ENCODE data around the gene PVALEF. TPM values are rescaled to one million over a fixed set of nuclear protein-coding genes. Genes with fewer than 3 reads are reported as not detected.

Gene PVALEF
- total and polyA plus RNA-seq, 2 of the 13 experiments (the other 11 are each of a cell fraction or from before 2014, with no cell fraction given): 0.18 TPM

DNA sequence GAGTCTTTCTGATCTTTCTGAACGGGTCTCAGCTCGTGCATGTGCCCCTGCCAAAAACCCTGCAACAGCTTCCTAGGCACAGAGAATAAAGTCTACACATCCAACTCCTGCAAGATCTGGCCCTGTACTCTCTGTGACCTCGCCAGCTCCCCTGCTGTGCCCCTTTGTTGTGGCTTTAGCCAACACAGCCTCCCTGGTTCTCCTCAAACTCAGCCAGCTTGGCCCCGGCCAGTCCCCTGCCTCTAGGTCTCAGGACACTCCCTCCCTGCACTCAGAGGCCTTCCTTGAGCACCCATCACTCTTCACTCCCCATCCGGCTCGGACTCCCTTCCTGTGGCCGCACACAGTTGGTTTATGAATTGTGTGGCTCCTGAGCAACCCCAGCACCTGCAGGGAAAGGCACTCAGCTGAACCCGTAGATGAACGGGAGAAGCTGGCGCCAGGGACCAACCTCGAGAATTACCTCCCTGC is 56.1 kb downstream of the PVALEF start (continued):
- TF ChIP-seq ZNF543 (CRISPR knock-in tag; IDR thresholded peaks at IDR 0.05) (0 out of 2 replicates have a peak, but pooled peaks have one; percentile 22), KMT2A (CRISPR knock-in tag; IDR thresholded peaks at IDR 0.05) (no peak), ZNF572 (CRISPR knock-in tag; IDR thresholded peaks at IDR 0.05) (peak; percentile 26; the same call in 1 of the 2 replicates), ZFP91 (CRISPR knock-in tag; IDR thresholded peaks at IDR 0.05; ENCODE audit: borderline replicate concordance) (peak; percentile 8; the same call in 1 of the 2 replicates), REL (CRISPR knock-in tag; conservative IDR thresholded peaks at IDR 0.05) (no peak), ZNF776 (CRISPR knock-in tag; IDR thresholded peaks at IDR 0.05) (no peak), FOXM1 (CRISPR knock-in tag; IDR thresholded peaks at IDR 0.05) (no peak), AHR (CRISPR knock-in tag; IDR thresholded peaks at IDR 0.05) (peak; percentile 52; the same call in 1 of the 2 replicates), DZIP1 (CRISPR knock-in tag; IDR thresholded peaks at IDR 0.05) (0 out of 2 replicates have a peak, but pooled peaks have one; percentile 42), SCMH1 (CRISPR knock-in tag; IDR thresholded peaks at IDR 0.05; ENCODE audit: borderline replicate concordance) (no peak), CENPT (CRISPR knock-in tag; IDR thresholded peaks at IDR 0.05; ENCODE audit: low read depth) (no peak), ZNF674 (CRISPR knock-in tag; IDR thresholded peaks at IDR 0.05; ENCODE audit: low read depth) (no peak), ZNF891 (CRISPR knock-in tag; IDR thresholded peaks at IDR 0.05) (0 out of 2 replicates have a peak, but pooled peaks have one; percentile 20), HMGA1 (CRISPR knock-in tag; conservative IDR thresholded peaks at IDR 0.05) (no peak), HNRNPLL (IDR thresholded peaks at IDR 0.05; ENCODE audit: low read depth, low read length, poor library complexity, severe bottlenecking) (peak; percentile 6), FOXA3 (CRISPR knock-in tag; IDR thresholded peaks at IDR 0.05) (no peak), HOXA3 (CRISPR knock-in tag; IDR thresholded peaks at IDR 0.05) (0 out of 2 replicates have a peak, but pooled peaks have one; percentile 15), ISX (CRISPR knock-in tag; conservative IDR thresholded peaks at IDR 0.05) (no peak), KDM5A (IDR thresholded peaks at IDR 0.05; ENCODE audit: borderline replicate concordance, low read length) (no peak), NKX3-1 (CRISPR knock-in tag; IDR thresholded peaks at IDR 0.05) (0 out of 2 replicates have a peak, but pooled peaks have one; percentile 39), ZNF567 (CRISPR knock-in tag; IDR thresholded peaks at IDR 0.05; ENCODE audit: borderline replicate concordance) (0 out of 2 replicates have a peak, but pooled peaks have one; percentile 5), HIVEP1 (CRISPR knock-in tag; IDR thresholded peaks at IDR 0.05) (0 out of 2 replicates have a peak, but pooled peaks have one; percentile 41), ZNF343 (CRISPR knock-in tag; IDR thresholded peaks at IDR 0.05) (peak; percentile 70; the same call in 1 of the 2 replicates)
